ENCODE results near the gene GET4. TPM values are rescaled to one million over a fixed set of nuclear protein-coding genes. Genes with fewer than 3 reads are reported as not detected.
A peak's percentile ranks its signal among the peaks of the same experiment; 100 is the strongest.

GET4 gene
- total RNA-seq, 1 donor from 2014 or later: 58.3 TPM

DNA sequence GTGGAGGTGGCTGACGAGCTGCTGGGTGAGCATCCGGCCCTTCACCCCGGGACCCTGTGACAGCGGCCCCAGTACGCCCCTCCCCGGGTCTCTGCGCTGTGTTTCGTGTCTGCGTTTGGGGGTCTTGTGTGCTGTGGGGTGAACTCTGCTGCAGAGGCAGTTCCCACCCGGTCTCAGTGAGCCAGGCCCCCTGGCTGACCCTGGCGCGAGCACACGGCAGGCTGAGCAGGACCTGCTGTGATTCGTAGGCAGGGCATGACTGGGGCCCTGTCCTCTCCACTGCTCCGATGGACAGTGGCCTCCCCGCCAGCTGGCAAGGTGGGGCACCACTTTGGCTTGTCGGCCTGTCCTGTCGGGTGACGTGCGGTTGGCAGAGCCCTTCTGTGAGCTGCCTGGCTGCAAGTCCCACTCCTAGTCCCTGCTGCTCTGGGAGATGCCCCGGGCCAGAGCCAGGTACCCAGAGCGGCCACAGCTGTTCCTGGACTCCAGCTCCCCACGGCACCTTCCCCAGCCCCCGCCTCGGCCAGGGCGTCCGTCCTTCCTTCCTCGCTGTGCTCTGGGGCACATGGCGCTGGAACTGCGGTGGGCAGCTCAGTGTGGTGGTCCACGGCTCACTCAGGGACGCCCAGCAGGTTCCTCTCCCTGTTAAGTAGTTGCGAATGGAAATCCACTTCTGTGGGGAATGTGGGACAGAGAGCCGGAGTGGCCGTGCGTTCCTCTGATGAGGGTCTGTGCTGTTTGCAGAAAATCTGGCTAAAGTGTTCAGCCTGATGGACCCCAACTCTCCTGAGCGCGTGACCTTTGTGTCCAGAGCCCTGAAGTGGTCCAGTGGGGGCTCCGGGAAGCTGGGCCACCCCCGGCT is 10.5 kb downstream of the GET4 start:
- DNase-seq: no peak

DNA sequence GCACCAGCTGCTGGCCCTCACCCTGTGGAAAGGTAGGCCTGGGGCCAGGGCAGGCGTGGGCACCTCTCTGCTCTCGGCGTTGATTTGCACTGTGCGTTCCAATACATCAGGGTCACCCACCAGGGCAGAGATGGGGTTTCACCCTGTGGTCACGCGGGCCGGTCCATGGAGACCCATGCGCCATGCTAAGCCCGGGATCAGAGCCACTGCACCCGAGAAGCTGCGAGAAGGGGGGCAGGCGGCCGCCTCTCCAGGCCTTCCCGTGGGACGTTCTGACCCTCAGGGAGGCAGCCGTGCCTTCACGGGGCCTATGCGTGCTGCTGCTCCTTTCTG is 11.1 kb downstream of the GET4 start:
- no peak for DNase-seq

DNA sequence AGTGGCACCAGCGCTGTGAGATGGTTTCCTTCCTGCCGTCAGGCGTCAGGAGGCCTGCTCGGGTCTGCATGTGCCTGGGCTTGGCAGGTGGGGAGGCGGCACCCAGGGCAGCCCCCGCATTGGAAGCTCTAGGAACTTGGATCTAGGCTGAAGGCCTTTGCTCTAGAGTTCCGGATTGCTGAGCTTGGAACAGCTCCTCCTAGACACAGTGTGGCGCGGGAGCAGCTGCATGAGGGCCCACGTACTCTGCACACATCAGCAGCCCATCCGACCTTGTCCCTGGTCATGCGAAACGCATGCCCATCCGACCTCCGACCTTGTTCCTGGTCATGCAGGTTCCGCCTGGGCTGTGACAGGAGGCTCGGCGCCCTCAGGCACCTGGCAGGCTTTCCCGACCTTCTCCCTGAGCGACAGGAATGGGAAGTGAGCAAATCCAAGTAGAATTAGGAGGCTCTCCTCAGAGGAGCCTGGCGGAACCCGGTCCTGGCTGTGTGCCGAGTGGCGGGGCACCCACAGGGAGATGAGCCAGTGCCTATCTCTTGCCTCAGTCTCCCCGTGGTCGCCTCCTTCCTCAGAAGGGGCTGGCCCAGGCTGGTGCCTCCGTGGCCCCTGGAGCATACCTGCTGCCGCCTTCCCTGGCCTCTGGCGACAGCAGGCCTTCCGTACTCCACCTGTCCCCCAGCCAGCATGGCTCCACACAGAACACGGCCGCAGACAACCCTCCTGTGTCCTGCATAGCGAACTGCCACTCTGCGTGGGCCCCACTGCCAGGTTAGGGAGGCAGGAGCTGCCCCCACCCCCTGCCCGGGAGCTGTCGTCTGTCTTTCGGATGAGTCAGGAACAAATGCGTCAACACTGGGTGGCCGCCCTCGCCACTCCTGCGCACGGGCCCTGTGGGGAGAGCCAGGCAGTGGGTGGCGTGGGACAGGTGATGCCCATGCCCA is 12.0 kb downstream of the GET4 start:
- DNase-seq: no peak

DNA sequence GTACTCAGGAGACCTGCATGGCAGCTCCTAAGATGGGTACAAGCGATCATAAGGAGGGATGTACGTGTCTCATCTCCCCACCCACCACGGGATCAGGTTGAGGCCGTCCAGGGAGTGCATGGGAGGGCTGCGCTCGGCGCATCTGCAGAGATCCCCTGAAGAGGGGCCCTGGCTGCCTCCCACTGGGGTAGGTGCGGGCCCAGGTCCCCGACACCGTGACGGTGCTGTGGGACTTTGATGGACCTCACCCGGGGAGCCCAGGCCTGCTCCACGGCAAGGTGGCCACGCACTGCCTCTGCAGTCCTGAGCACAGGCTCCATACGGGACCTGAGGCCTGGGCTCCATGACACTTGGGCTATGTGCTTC is 12.7 kb downstream of the GET4 start:
- no peak for DNase-seq

DNA sequence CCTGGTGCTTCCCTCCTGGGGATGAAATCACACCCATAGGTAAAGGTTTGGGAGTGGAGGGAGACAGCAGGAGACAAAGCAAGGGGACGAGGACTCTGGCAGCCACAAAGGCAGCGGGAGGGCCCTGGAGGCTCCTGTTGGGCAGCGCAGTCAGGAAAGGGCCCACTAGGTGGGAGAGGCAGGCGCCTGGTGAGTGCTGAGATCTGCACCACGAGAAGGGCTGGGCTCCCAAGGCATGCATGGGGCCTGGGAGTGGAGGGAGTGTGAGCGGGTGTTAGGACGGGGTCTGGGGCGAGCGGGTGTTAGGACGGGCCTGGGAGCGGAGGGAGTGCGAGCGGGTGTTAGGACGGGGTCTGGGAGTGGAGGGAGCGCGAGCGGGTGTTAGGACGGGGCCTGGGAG is 13.0 kb downstream of the GET4 start:
- no peak for DNase-seq

DNA sequence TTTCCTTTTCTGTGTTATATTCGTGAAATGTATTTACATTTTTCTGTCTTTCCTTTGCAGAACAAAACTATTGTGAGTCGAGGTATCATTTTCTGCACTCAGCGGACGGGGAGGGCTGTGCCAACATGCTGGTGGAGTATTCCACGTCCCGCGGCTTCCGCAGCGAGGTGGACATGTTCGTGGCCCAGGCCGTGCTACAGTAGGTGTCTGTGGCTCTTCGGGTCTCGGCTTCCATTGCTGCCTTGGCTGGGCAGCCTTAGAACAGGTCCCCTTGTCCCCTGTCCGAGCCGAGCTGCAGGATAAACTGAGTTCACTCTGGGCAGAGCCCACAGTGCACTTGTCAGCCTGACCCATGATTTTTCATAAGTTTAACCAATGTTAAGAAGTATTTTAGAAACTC is 14.5 kb downstream of the GET4 start:
- no peak for DNase-seq

DNA sequence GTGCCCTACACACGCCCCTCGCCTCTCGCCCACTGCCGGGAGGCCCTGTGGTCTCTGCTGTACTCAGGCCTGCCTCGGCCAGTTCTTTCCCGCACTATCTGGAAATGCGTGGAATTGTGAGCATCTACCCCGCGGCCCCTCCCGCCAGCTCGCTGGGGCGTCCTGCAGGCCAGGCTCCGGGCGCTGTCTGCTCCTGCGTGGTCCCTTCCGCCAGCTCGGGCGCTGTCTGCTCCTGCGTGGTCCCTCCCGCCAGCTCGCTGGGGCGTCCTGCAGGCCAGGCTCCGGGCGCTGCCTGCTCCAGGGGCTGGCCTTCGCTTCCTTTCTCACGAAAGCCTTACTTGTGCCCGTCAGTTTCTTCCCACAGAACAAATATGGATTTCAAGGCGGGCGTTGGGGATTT is 14.9 kb downstream of the GET4 start:
- no peak for DNase-seq

DNA sequence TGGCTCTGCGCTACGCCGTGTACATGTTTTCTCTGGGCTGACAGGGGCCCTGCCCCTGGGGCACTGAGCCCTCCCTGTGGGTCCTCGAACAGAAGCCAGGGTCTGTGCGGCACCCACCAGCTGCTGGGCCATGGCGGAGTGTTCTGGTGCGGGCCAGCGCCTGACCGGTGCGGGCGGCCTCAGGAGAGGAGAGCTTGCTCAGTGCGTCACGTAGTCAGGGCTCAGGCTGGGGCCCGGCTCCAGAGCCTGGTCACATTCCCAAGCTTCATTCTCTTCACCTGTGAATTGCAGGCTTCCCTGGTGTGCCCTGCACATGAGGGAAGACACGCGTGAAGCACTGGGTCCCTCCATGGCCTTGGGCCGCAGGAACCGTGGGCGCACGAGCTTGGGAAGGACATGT is 15.5 kb downstream of the GET4 start:
- no peak for DNase-seq

DNA sequence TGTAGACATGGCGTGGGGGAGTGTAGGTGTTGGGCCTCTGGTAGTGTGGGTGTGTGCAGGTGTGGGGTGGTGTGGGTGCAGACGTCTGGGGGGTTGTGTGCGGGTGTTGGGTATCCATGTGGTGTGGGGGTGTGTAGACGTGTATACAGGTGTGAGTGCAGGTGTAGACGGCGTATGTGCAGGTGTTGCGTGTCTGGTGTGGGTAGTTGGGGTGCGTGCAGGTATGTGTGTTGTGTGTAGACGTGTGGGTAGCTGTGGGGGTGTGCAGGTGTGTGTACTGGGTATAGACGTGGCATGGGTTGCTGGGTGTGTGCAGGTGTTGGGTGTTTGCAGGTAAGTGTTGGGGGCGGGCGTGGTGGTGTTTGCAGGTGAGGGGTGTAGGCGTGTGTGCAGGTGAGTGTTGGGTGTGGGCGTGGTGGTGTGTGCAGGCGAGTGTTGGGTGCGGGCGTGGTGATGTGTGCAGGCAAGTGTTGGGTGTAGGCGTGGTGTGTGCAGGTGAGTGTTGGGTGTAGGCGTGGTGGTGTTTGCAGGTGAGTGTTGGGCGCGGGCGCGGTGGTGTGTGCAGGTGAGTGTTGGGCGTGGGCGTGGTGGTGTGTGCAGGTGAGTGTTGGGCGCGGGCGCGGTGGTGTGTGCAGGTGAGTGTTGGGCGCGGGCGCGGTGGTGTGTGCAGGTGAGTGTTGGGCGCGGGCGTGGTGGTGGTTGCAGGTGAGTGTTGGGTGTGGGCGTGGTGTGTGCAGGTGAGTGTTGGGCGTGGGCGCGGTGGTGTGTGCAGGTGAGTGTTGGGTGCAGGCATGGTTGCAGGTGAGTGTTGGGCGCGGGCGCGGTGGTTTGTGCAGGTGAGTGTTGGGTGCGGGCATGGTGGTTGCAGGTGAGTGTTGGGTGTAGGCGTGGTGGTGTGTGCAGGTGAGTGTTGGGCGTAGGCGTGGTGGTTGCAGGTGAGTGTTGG is 16.6 kb downstream of the GET4 start:
- no peak for DNase-seq

DNA sequence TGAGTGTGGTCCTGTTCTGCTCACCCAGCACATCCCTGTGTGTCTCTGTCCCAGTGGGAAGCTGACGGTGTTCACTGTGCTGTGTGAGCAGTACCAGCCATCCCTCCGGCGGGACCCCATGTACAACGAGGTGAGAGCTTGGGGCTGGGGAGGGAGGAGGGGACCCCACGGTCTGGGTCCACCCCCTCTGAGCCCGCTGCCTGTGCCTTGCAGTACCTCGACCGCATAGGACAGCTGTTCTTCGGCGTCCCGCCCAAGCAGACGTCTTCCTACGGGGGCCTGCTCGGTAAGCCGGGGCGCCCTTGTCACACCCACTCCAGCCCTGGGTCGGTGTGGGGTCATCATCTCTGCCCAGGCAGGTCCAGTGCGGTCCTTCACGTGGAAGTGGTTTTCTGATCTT is 17.3 kb downstream of the GET4 start:
- no peak for DNase-seq

DNA sequence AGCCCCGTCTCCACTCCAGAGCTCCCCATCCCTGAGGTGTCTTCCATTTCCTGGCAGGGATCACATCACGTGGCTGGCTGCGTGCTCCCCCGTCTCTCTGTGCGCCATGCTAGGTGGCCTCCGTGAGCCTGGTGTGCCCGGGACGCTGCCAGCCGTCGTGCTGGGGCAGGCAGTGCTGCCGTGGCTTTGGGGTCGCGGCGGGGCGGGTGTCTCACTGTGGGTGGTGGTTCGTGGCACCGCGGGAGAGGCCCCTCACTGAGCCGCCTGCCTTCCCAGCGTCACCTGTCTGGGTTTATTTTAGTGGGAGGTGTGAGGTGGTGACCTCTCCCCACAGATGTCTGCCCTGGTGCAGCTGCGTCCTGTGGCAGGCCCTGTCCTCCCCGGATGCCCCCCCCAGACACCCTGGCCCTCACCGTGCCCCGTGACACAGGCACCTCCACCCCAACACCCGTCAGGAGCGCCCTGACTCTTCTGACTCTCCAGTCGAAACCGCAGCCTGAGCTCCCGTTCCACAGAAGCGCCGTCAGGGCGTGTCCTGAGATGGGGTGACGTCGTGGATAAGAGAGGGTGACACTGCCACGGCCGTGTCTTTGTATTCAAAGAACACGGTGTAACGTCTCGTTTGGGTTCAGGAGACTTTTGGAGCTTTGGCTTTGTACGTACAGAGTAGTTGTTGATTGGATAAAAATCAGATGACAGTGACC is 18.0 kb downstream of the GET4 start:
- DNase-seq: no peak

DNA sequence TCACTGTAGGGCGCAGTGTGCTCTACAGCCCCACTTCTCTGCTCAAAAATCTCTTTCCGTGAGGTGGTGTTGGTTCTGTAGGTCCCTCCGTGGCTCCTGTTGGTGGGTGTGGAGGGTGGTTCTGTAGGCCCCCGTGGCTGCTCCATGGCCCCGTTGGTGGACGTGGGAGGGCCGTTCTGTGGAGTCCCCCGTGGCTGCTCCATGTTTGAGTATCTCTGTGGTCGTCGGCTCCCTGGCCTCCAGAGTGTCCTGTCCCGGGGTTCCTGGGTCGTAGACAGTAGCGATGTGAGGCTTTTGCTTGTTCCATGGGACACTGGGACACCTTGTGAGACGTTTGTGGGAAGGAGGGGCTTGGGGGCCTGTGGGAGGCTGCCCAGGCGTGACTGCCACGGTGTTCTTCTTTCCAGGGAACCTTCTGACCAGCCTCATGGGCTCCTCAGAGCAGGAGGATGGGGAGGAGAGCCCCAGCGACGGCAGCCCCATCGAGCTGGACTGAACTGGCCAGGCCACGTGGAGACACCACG is 18.6 kb downstream of the GET4 start:
- no peak for DNase-seq

DNA sequence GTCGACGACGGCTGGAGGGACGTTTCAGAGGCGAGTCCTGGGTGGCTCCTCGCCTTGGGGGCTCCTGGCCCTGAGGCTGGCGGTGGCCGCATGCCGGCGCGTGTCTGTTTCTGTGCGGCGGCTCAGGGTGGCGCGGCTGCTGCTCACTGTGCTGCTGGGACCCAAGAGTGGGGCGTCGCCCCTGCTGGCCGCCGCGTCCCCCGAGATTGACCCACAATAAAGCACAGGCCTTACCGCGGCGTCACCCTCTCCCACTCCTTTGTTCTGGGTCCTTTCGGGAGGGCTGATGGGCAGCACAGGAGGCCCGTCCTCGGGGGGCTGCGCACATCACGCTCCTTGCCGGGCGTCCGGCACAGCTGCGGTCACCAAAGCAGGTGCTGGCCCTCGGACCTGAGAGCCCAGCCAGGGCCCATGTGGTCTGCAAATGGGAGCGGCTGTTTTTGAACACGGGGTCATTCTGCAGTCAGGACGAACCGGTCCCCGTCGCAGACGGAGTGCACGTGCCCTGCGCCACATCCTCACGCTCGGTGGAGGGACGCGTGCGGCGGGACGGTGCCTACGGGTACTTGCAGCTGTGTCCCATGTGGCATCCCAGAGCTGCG is 19.2 kb downstream of the GET4 start:
- no peak for DNase-seq

DNA sequence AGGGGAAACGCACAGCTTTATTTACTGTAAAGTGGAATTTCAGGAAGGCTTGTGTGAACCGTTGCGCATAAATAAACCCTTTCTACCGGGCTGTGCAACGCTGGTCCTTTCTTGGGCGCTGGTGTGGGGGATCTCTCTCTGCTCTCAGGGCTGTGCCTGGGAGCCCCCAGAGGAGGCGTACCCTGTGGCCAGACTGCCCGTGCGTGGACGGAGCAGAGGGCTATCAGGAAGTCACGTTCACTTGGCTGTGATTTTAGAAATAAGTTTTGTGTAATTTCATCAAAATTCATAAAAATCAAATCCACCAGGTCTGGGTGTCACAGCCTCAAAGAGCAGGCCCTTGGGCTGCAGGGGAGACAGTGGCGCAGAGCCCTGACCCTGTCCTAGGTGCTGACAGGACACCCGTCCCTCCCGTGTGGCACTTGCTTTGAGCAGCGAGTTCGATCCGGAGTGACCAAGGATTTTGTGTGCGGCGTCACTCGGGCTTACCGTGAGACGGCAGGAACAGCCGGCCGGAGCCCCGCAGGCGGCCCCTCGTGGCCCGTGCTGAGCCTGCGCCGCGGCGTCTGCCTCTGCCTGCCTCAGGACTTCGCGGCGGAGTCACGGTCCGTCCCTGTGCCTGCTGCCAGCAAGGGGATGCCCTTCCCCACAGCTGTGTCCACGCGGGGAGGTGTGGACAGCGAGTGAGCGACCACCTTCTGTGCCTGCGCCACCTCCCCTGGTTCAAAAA is 20.2 kb downstream of the GET4 start:
- no peak for DNase-seq

DNA sequence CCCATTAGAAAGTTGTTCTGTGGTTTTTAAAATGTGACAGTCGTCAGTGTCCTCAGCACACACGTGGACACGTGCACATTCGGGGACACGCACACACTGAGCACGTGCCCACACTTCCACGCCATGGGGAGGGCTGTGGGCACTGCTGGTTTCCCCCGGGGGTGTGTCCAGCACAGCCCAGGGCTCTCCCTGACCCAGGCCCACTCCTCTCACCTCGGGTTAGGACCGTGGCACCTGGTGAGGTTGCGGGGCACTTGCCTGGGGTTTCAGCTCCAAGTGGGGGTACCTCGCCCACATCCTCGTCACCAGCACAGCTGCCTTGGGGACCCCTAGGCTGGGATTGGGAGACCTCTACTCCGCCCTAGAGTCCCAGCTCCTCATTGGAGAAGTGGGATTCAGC is 20.7 kb downstream of the GET4 start:
- DNase-seq: no peak

DNA sequence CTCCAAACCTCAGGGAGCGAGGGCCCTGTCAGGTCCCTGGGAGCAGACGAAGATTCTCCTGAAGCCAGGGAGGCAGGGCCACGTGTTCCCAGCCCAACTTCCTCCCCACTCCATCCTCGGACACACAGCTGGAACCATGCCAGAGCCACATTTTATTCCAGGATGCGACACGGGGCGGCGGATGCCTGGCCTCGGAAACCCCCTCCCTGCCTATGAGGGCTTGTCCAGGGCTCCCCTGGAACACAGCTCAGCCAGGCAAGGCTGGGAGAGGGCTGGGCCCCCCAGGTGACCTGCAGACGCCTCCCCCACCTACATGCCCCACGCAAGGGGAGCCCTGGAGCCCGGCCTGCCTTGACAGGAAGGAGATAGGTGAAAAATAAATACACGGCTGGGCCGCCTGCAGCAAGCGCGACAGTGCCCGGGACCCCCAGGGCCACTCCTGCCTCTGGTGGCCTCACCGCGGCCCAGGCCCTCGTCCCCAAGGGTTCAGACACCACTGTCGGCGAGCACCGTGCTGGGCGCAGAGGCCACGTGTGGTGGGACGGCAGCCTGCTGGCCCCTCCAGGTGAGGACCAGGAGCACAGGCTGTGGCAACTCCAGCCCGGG is 21.5 kb downstream of the GET4 start:
- peak; percentile 65 for DNase-seq

DNA sequence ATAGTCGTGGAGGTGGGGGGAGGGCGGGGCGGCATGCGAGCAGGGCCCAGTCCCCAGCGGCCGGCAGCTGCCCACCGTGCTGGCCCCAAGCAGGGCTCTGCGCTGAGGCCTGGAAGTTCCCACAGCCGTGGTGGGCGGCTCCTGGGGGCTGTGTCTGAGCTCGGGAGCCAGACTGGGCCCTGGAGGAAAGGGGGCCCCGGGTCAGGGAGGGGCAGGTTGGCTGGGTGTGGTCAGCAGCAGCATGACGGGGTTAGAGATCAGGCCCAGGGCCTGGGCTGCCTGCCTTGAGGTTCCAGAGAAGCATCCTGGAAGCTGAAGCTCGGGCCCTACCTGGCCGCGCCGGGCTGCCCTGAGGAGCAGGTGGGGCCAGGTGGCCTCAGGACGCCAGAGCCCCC is 22.1 kb downstream of the GET4 start:
- DNase-seq: no peak

DNA sequence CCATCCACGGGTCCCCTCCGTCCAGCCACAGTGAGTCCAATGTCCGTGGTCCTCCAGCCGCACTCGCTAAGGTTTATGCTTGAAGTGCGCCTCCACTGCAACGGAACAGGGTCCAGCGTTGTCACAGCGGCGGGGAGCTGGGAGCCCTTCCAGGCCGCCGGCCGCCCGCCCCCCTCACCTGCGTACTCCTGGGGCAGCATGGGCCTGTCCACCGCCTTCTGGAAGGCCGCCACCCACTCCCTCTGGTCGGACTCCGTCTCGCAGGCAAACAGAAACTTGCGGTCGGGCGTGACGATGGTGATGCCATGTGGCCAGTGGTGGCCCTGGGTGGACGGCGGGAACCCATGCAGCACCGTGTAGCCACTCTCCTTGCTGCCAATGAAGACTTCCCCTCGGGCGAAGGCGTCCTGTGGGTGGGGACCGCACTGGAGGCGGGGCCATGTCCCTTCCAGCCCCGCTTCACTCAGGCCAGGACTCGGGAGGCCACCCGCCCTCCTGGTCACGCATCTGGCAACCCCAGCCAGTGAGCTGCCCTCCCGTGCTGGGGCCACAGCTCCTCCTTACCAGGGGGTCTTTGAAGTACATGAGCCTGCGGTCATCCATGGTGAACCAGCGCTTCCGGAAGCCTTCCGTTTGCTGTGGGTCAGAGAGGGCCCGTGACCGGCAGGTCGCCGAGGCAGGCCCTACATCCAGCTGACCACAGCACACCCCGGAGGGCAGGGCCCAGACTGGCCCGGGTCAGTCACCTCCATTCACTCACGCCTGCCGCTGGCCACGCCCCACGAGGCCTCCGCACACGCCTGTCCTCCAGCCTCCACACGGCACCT is 22.7 kb downstream of the GET4 start:
- DNase-seq: no peak

DNA sequence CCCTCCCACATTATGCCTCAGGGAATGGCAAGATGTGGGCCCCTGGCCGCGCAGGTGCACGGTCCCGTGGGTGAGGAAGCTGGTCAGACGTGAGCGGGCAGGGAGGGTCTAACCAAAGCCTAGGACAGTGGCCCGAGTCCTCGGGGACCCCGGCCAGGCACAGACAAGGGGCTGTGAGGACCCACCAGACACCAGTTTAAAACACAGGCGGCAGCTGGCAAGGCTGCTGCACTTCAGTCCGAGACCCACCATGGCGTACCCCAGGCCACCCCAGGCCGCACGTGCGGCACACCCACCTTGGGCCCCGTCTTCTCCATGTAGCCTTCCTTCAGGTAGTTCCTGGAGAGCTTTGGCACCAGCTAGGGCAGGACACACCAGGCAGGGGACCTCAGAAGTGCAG is 23.5 kb downstream of the GET4 start:
- DNase-seq: no peak
